OCI-LY7 (cell line): ENCODE results near the gene PDXP. TPM values are rescaled to one million over a fixed set of nuclear protein-coding genes. Genes with fewer than 3 reads are reported as not detected.

Experiments used
- BruUV-seq: library from RNA; stranded (reverse); fragments of 400-500 nt; replicated peaks from 2 replicates; lab custom pipeline; 2021; lab: Mats Ljungman, UMichigan
- CTCF ChIA-PET: fragments of 300-600 bp; sonication (Branson Sonifier 250); formaldehyde crosslinking; loops from one replicate; lab custom pipeline; 2022; ENCODE audit warnings: antibody characterized with exemption; ENCODE audit not compliant: unreplicated experiment; lab: Charles Lee
- POLR2A ChIA-PET: fragments of 300-600 bp; sonication (Branson Sonifier 250); formaldehyde crosslinking; loops from one replicate; lab custom pipeline; 2022; ENCODE audit warnings: antibody characterized with exemption; lab: Charles Lee
- DNase-seq: peaks from one replicate; pipeline ENCODE4 v3.0.0-alpha.2; 2015; ENCODE audit warnings: low spot score
- H2AFZ ChIP-seq: fragments of 200-600 bp; sonication (generic), shearing (Covaris generic); 2 replicates; pipeline ENCODE4 v1.6.1; 2014; ENCODE audit warnings: mild to moderate bottlenecking, antibody characterized with exemption, low read length, moderate library complexity
- H3K27ac ChIP-seq: fragments of 200-600 bp; sonication (generic); 2 replicates; pipeline ENCODE4 v1.5.1; 2014; ENCODE audit warnings: mixed run types, low read depth, mild to moderate bottlenecking, moderate library complexity, low read length, inconsistent platforms; ENCODE audit not compliant: poor library complexity, severe bottlenecking
- H3K36me3 ChIP-seq: fragments of 200-600 bp; sonication (generic); 2 replicates; pipeline ENCODE4 v1.6.1; 2014; ENCODE audit warnings: mild to moderate bottlenecking, antibody characterized with exemption, low read length, moderate library complexity, mixed read lengths; ENCODE audit not compliant: insufficient read depth
- H3K4me1 ChIP-seq: fragments of 200-600 bp; sonication (generic); 2 replicates; pipeline ENCODE4 v1.5.1; 2014; ENCODE audit warnings: mild to moderate bottlenecking, low read length; ENCODE audit not compliant: insufficient read depth, poor library complexity, severe bottlenecking
- H3K4me2 ChIP-seq: fragments of 200-600 bp; sonication (generic); 2 replicates; pipeline ENCODE4 v1.6.1; 2014; ENCODE audit warnings: mild to moderate bottlenecking, low read length
- H3K4me3 ChIP-seq: fragments of 200-600 bp; sonication (generic); 2 replicates; pipeline ENCODE4 v1.5.1; 2014; ENCODE audit warnings: mild to moderate bottlenecking, low read depth, low read length; ENCODE audit not compliant: poor library complexity, severe bottlenecking
- H3K79me2 ChIP-seq: fragments of 200-600 bp; sonication (generic); 2 replicates; pipeline ENCODE4 v1.6.1; 2016; ENCODE audit warnings: low read depth, mild to moderate bottlenecking, low read length, moderate library complexity, mixed read lengths; ENCODE audit not compliant: insufficient read depth
- H3K9me2 ChIP-seq: fragments of 200-600 bp; sonication (generic); 2 replicates; pipeline ENCODE4 v1.6.1; 2016; ENCODE audit warnings: mild to moderate bottlenecking, low read length, mixed read lengths; ENCODE audit not compliant: insufficient read depth
- H3K9me3 ChIP-seq: fragments of 200-600 bp; sonication (generic); 2 replicates; pipeline ENCODE4 v1.6.1; 2014; ENCODE audit warnings: mild to moderate bottlenecking, mixed run types, low read length, mixed read lengths
- H4K20me1 ChIP-seq: fragments of 200-600 bp; sonication (generic); 2 replicates; pipeline ENCODE4 v1.6.1; 2014; ENCODE audit warnings: mild to moderate bottlenecking, antibody characterized with exemption, low read length, moderate library complexity, mixed read lengths; ENCODE audit not compliant: insufficient read depth
- EZH2phosphoT487 ChIP-seq: fragments of 200-600 bp; sonication (generic); IDR thresholded peaks from 2 replicates; pipeline ENCODE4 v1.6.1; 2018; ENCODE audit warnings: low read depth, borderline replicate concordance, mild to moderate bottlenecking, mixed run types, antibody characterized with exemption, low read length, moderate library complexity, mixed read lengths
- intact Hi-C: fragments of 100-400 bp; cut with micrococcal nuclease; formaldehyde crosslinking; loops from one replicate; pipeline ENCODE4 v1.10.0; 2022; ENCODE audit not compliant: unreplicated experiment
- total RNA-seq, 2 experiments: library from RNA; depleted of rRNA in 1 of 2; stranded (reverse); fragments of >200 nt in 1 of 2; shearing (Covaris generic) in 1 of 2; gene quantifications; 2 replicates each; pipeline ENCODE4 v1.2.3, GENCODE V29; 2014 to 2022
- TF ChIP-seq, protein P1 (sequence below): fragments of 200-600 bp; sonication (generic); conservative IDR thresholded peaks from 2 replicates; pipeline ENCODE4 v1.5.1; 2014; ENCODE audit warnings: mild to moderate bottlenecking, antibody characterized with exemption, low read length, moderate library complexity, mixed read lengths

PDXP gene
- total RNA-seq, 2 experiments from 2014 or later: 55.8 to 61.2 TPM

DNA sequence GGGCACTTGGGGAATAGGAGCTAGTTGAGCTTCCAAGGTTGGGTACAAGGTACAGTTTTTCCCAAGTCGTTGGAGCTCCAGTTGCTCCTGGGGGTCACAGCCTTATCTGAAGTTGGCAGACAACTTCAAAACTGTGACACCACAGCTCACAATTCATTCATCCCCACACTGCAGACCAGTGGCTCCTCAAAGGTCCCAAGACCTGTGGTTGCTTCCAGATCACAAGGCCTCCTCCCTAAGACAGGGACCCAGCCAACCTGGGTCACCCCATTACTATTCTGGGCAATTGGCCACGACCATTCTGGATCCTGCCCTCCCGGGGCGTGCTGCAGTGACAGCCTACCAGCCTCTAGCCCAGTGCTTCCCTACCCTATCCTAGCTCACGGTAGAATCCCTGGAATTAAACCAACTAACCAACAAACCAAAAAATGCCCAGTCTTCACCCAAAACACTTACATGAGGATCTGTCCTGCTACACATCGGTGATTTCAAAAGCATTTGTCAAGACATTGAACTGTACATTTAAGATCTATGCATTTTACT is 862 bp upstream of the PDXP start:
- no peak for DNase-seq
- Histone ChIP-seq H3K4me1 (peaks cover 32% of the 10 kb centered on the region), H3K79me2 (peaks cover 36% of the 10 kb centered on the region), H3K4me3 (peak overlapping the region; percentile 90), H4K20me1 (peaks cover 20% of the 10 kb centered on the region), H3K36me3 (peaks cover 35% of the 10 kb centered on the region), H3K9me3 (no peaks in the 10 kb centered on the region), H3K9me2 (no peaks in the 10 kb centered on the region), H2AFZ (peak overlapping the region; percentile 74; the same call in 1 of the 2 replicates), H3K27ac (peak overlapping the region; percentile 70), H3K4me2 (peak overlapping the region; percentile 88)
- TF ChIP-seq EZH2phosphoT487: no peak
- TF ChIP-seq, protein P1, sequence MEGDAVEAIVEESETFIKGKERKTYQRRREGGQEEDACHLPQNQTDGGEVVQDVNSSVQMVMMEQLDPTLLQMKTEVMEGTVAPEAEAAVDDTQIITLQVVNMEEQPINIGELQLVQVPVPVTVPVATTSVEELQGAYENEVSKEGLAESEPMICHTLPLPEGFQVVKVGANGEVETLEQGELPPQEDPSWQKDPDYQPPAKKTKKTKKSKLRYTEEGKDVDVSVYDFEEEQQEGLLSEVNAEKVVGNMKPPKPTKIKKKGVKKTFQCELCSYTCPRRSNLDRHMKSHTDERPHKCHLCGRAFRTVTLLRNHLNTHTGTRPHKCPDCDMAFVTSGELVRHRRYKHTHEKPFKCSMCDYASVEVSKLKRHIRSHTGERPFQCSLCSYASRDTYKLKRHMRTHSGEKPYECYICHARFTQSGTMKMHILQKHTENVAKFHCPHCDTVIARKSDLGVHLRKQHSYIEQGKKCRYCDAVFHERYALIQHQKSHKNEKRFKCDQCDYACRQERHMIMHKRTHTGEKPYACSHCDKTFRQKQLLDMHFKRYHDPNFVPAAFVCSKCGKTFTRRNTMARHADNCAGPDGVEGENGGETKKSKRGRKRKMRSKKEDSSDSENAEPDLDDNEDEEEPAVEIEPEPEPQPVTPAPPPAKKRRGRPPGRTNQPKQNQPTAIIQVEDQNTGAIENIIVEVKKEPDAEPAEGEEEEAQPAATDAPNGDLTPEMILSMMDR: no peak
- CTCF ChIA-PET: interaction anchor here (1.5 to 1.6 kb wide), 2 partner anchors 15 to 24 kb away, joined by 6 to 11 read pairs; no protein-coding TSS in a partner anchor
- intact Hi-C loops: no loop called here
- BruUV-seq: no TSS peak
- POLR2A ChIA-PET: interaction anchor here (0.6 to 2.3 kb wide), 21 partner anchors 9 to 298 kb away, joined by 3 to 11 read pairs (median 4); partner anchors contain the start of genes ANKRD54, GGA1 and LGALS2

DNA sequence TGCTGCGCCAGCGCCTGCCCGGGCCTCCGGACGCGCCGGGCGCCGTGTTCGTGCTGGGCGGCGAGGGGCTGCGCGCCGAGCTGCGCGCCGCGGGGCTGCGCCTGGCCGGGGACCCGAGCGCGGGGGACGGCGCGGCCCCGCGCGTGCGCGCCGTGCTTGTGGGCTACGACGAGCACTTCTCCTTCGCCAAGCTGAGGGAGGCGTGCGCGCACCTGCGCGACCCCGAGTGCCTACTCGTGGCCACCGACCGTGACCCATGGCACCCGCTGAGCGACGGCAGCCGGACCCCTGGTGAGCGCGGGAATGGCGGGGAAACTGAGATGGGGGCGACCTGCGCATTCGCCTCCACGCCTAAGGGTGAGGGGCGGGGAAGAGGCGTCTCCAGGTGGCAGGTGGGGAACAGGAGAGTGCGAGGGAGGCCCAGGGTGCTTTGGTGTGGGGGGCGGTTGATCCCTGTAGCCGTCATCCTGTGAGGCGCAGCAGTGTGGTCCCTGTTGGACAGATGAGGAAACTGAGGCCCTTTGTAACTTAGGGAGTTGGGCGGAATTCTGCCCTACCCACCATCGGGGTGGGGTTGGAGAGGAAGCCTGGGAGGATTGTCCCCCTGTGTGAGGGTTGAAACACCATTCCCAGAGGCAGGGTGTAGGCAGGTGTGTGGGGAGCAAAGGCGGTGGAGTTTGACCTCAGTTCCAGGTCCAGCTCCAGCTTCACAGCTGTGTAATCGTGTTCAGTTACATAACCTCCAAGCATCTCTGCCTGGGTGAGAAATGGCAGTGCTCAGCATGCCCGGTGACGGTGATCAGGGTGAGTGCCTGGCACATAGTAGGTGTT is 758 bp downstream of the PDXP start:
- peak overlapping the region; percentile 90 for H3K4me3 ChIP-seq
- no peak overlapping the region for H2AFZ ChIP-seq
- intact Hi-C loops: no loop called here
- H3K27ac ChIP-seq: peak overlapping the region; percentile 49
- peak overlapping the region; percentile 95 for H3K4me2 ChIP-seq
- no peaks in the 10 kb centered on the region for H3K9me3 ChIP-seq
- CTCF ChIA-PET: interaction anchor here (1.6 kb wide), 1 partner anchor 25 kb away, joined by 6 read pairs; no protein-coding TSS in a partner anchor
- peaks cover 35% of the 10 kb centered on the region for H3K36me3 ChIP-seq
- H3K9me2 ChIP-seq: no peaks in the 10 kb centered on the region
- peak; percentile 63 for DNase-seq
- no peak for TF ChIP-seq EZH2phosphoT487
- TF ChIP-seq, protein P1: no peak
- POLR2A ChIA-PET: interaction anchor here (1.0 to 2.3 kb wide), 7 partner anchors 7 to 187 kb away, joined by 3 to 11 read pairs (median 6); partner anchors contain the start of gene GGA1
- no TSS peak for BruUV-seq
- H3K79me2 ChIP-seq: peaks cover 51% of the 10 kb centered on the region
- peaks cover 32% of the 10 kb centered on the region for H3K4me1 ChIP-seq
- H4K20me1 ChIP-seq: peaks cover 20% of the 10 kb centered on the region
